ENCODE results near the gene LRP2BP. TPM values are rescaled to one million over a fixed set of nuclear protein-coding genes. Genes with fewer than 3 reads are reported as not detected.

The LRP2BP gene
- polyA plus RNA-seq, 1 donor (not counting 4 experiments of a cell fraction or from before 2014, with no cell fraction given) = 0.22 TPM

- H3K27ac ChIP-seq (ENCODE audit: control insufficient read depth, insufficient read depth, low read length) = no peak overlapping the region
- no peaks in the 10 kb centered on the region for H3K36me3 ChIP-seq (ENCODE audit: control insufficient read depth in 2 of 2, extremely low read depth in 1 of 2, insufficient read depth in 2 of 2, low read length in 2 of 2)
- TF ChIP-seq EZH2 (IDR thresholded peaks at IDR 0.05; ENCODE audit: low read length) = no peak
- TF ChIP-seq, protein P1, sequence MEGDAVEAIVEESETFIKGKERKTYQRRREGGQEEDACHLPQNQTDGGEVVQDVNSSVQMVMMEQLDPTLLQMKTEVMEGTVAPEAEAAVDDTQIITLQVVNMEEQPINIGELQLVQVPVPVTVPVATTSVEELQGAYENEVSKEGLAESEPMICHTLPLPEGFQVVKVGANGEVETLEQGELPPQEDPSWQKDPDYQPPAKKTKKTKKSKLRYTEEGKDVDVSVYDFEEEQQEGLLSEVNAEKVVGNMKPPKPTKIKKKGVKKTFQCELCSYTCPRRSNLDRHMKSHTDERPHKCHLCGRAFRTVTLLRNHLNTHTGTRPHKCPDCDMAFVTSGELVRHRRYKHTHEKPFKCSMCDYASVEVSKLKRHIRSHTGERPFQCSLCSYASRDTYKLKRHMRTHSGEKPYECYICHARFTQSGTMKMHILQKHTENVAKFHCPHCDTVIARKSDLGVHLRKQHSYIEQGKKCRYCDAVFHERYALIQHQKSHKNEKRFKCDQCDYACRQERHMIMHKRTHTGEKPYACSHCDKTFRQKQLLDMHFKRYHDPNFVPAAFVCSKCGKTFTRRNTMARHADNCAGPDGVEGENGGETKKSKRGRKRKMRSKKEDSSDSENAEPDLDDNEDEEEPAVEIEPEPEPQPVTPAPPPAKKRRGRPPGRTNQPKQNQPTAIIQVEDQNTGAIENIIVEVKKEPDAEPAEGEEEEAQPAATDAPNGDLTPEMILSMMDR (optimal IDR thresholded peaks at IDR 0.05 in 1 of 3, IDR thresholded peaks at IDR 0.05 in 1 of 3, conservative IDR thresholded peaks at IDR 0.05 in 1 of 3; ENCODE audit: extremely low read depth in 1 of 3, insufficient read depth in 2 of 3, low read length in 3 of 3) = no peak
- H3K79me2 ChIP-seq (ENCODE audit: control insufficient read depth, insufficient read depth, low read length) = no peaks in the 10 kb centered on the region
- no peaks in the 10 kb centered on the region for H3K4me1 ChIP-seq (ENCODE audit: control insufficient read depth, extremely low read depth, insufficient read depth, low read length)
- H2AFZ ChIP-seq (ENCODE audit: control insufficient read depth, low read length) = no peak overlapping the region
- H4K20me1 ChIP-seq (ENCODE audit: control insufficient read depth, extremely low read depth, insufficient read depth, low read length) = no peaks in the 10 kb centered on the region
- no peaks in the 10 kb centered on the region for H3K9me1 ChIP-seq (ENCODE audit: control insufficient read depth, extremely low read depth, insufficient read depth, low read length)
- H3K27me3 ChIP-seq (ENCODE audit: control insufficient read depth, extremely low read depth, insufficient read depth, low read length) = no peaks in the 10 kb centered on the region
- dilution Hi-C loops (cut with MboI; ENCODE audit: extremely low pct_ligation_motif_present, low sequenced_read_pairs) = no loop called here
- DNase-seq (ENCODE audit: low read depth, low spot score) = no peak
- H3K9me3 ChIP-seq (ENCODE audit: control insufficient read depth, low read depth, low read length) = no peaks in the 10 kb centered on the region
- H3K9ac ChIP-seq (ENCODE audit: control insufficient read depth, extremely low read depth, insufficient read depth, low read length) = no peak overlapping the region
- no peak overlapping the region for H3K4me3 ChIP-seq (ENCODE audit: control insufficient read depth in 2 of 3, extremely low read depth in 1 of 3, insufficient read depth in 2 of 3, low read depth in 1 of 3, low read length in 3 of 3)
- H3K4me2 ChIP-seq (ENCODE audit: control insufficient read depth, extremely low read depth, insufficient read depth, low read depth, low read length) = no peak overlapping the region
- FAIRE-seq = no peak
These were observed 37.8 kb downstream of the LRP2BP start for GRCh38 chr4:185357733-185358440.

GRCh38 chr4:185357211-185357610 lies 38.5 kb downstream of the LRP2BP start:
- no peak overlapping the region for H3K4me3 ChIP-seq (ENCODE audit: control insufficient read depth in 2 of 3, extremely low read depth in 1 of 3, insufficient read depth in 2 of 3, low read depth in 1 of 3, low read length in 3 of 3)
- H3K79me2 ChIP-seq (ENCODE audit: control insufficient read depth, insufficient read depth, low read length) = no peaks in the 10 kb centered on the region
- H3K4me2 ChIP-seq (ENCODE audit: control insufficient read depth, extremely low read depth, insufficient read depth, low read depth, low read length) = no peak overlapping the region
- H3K27me3 ChIP-seq (ENCODE audit: control insufficient read depth, extremely low read depth, insufficient read depth, low read length) = no peaks in the 10 kb centered on the region
- no peaks in the 10 kb centered on the region for H3K9me1 ChIP-seq (ENCODE audit: control insufficient read depth, extremely low read depth, insufficient read depth, low read length)
- TF ChIP-seq, protein P1 (optimal IDR thresholded peaks at IDR 0.05 in 1 of 3, IDR thresholded peaks at IDR 0.05 in 1 of 3, conservative IDR thresholded peaks at IDR 0.05 in 1 of 3; ENCODE audit: extremely low read depth in 1 of 3, insufficient read depth in 2 of 3, low read length in 3 of 3) = no peak
- TF ChIP-seq EZH2 (IDR thresholded peaks at IDR 0.05; ENCODE audit: low read length) = no peak
- no peak overlapping the region for H2AFZ ChIP-seq (ENCODE audit: control insufficient read depth, low read length)
- H3K9me3 ChIP-seq (ENCODE audit: control insufficient read depth, low read depth, low read length) = no peaks in the 10 kb centered on the region
- no peak overlapping the region for H3K27ac ChIP-seq (ENCODE audit: control insufficient read depth, insufficient read depth, low read length)
- no peaks in the 10 kb centered on the region for H3K36me3 ChIP-seq (ENCODE audit: control insufficient read depth in 2 of 2, extremely low read depth in 1 of 2, insufficient read depth in 2 of 2, low read length in 2 of 2)
- no peak overlapping the region for H3K9ac ChIP-seq (ENCODE audit: control insufficient read depth, extremely low read depth, insufficient read depth, low read length)
- dilution Hi-C loops (cut with MboI; ENCODE audit: extremely low pct_ligation_motif_present, low sequenced_read_pairs) = no loop called here
- no peaks in the 10 kb centered on the region for H4K20me1 ChIP-seq (ENCODE audit: control insufficient read depth, extremely low read depth, insufficient read depth, low read length)
- no peaks in the 10 kb centered on the region for H3K4me1 ChIP-seq (ENCODE audit: control insufficient read depth, extremely low read depth, insufficient read depth, low read length)
- FAIRE-seq (no peak), DNase-seq (ENCODE audit: low read depth, low spot score) (no peak)

All from keratinocyte (primary cell).